Keratinocyte (primary cell): ENCODE results near the gene PRKCZ. TPM values are rescaled to one million over a fixed set of nuclear protein-coding genes. Genes with fewer than 3 reads are reported as not detected.

ENCODE experiments used
- DNase-seq: peaks from one replicate; pipeline ENCODE4 v3.0.0-alpha.2; 2011; ENCODE audit warnings: low read depth, missing footprints, low spot score
- FAIRE-seq: peaks from 2 replicates; lab custom pipeline; 2011; peaks lifted over from hg19 to GRCh38; lab: Jason Lieb, UNC
- H2AFZ ChIP-seq: 2 replicates; pipeline ENCODE4 v1.6.0; 2012; ENCODE audit warnings: low read length, control low read depth, inconsistent platforms; ENCODE audit not compliant: control insufficient read depth
- H3K27ac ChIP-seq: 2 replicates; pipeline ENCODE4 v1.5.1; 2011; ENCODE audit warnings: low read length; ENCODE audit not compliant: control insufficient read depth, insufficient read depth
- H3K27me3 ChIP-seq: 3 replicates; pipeline ENCODE4 v1.6.0; 2011; ENCODE audit warnings: low read length; ENCODE audit not compliant: control insufficient read depth, insufficient read depth; ENCODE audit errors: extremely low read depth
- H3K36me3 ChIP-seq, 2 experiments: 2 replicates in 1 of 2; 3 replicates in 1 of 2; pipeline ENCODE4 v1.5.1; 2011; ENCODE audit warnings: low read length in 2 of 2, mild to moderate bottlenecking in 1 of 2; ENCODE audit not compliant: control insufficient read depth in 2 of 2, insufficient read depth in 2 of 2; ENCODE audit errors: extremely low read depth in 1 of 2
- H3K4me1 ChIP-seq: 3 replicates; pipeline ENCODE4 v1.5.1; 2011; ENCODE audit warnings: low read length; ENCODE audit not compliant: control insufficient read depth, insufficient read depth; ENCODE audit errors: extremely low read depth
- H3K4me2 ChIP-seq: 3 replicates; pipeline ENCODE4 v1.6.0; 2011; ENCODE audit warnings: low read depth, low read length; ENCODE audit not compliant: control insufficient read depth, insufficient read depth; ENCODE audit errors: extremely low read depth
- H3K4me3 ChIP-seq, 3 experiments: fragments of 200-600 bp in 1 of 3; sonication (generic) in 1 of 3; 2 replicates in 2 of 3; 3 replicates in 1 of 3; pipeline ENCODE4 v1.5.1; 2011 to 2016; ENCODE audit warnings: low read length in 3 of 3, mild to moderate bottlenecking in 3 of 3, control low read depth in 2 of 3, inconsistent platforms in 1 of 3, low read depth in 1 of 3, mixed read lengths in 1 of 3, mixed run types in 1 of 3, moderate library complexity in 1 of 3; ENCODE audit not compliant: control insufficient read depth in 2 of 3, insufficient read depth in 2 of 3; ENCODE audit errors: extremely low read depth in 1 of 3
- H3K79me2 ChIP-seq: 2 replicates; pipeline ENCODE4 v1.6.0; 2012; ENCODE audit warnings: low read length; ENCODE audit not compliant: control insufficient read depth, insufficient read depth
- H3K9ac ChIP-seq: 3 replicates; pipeline ENCODE4 v1.6.0; 2011; ENCODE audit warnings: low read length; ENCODE audit not compliant: control insufficient read depth, insufficient read depth; ENCODE audit errors: extremely low read depth
- H3K9me1 ChIP-seq: 3 replicates; pipeline ENCODE4 v1.6.0; 2011; ENCODE audit warnings: low read length; ENCODE audit not compliant: control insufficient read depth, insufficient read depth; ENCODE audit errors: extremely low read depth
- H3K9me3 ChIP-seq: 2 replicates; pipeline ENCODE4 v1.5.1; 2012; ENCODE audit warnings: low read depth, low read length; ENCODE audit not compliant: control insufficient read depth
- H4K20me1 ChIP-seq: 3 replicates; pipeline ENCODE4 v1.6.0; 2011; ENCODE audit warnings: low read length; ENCODE audit not compliant: control insufficient read depth, insufficient read depth; ENCODE audit errors: extremely low read depth
- EZH2 ChIP-seq: IDR thresholded peaks from one replicate; pipeline ENCODE4 v1.6.1; 2012; ENCODE audit warnings: inconsistent platforms, mild to moderate bottlenecking, low read length, moderate library complexity
- dilution Hi-C: fragments of 300-500 bp; cut with MboI; formaldehyde crosslinking; loops from one replicate; pipeline ENCODE4 v1.7.0; 2020; ENCODE audit warnings: low sequenced_read_pairs; ENCODE audit not compliant: extremely low pct_ligation_motif_present
- polyA plus RNA-seq, 5 experiments: library from polyadenylated mRNA; depleted of rRNA in 3 of 5; stranded (reverse) in 3 of 5; stranded (forward) in 1 of 5; unstranded in 1 of 5; fragments of >200 nt; gene quantifications; 1 replicate in 1 of 5; 2 replicates in 3 of 5; 3 replicates in 1 of 5; pipeline versions ENCODE4 v1.2.1 to v1.2.3, GENCODE V29; 2011 to 2012; ENCODE audit warnings: missing spikeins in 2 of 5, low read depth in 1 of 5, low replicate concordance in 1 of 5
- TF ChIP-seq, protein P1 (sequence below), 3 experiments: IDR thresholded peaks in 1 of 3; conservative IDR thresholded peaks in 1 of 3; optimal IDR thresholded peaks in 1 of 3; 2 replicates in 2 of 3; 3 replicates in 1 of 3; pipeline versions ENCODE3 to v1.5.1; 2011; ENCODE audit warnings: low read length in 3 of 3, mild to moderate bottlenecking in 3 of 3, moderate library complexity in 2 of 3, control low read depth in 1 of 3, inconsistent platforms in 1 of 3; ENCODE audit not compliant: insufficient read depth in 2 of 3; ENCODE audit errors: extremely low read depth in 1 of 3

Gene PRKCZ
- polyA plus RNA-seq, 1 donor (not counting 4 experiments of a cell fraction or from before 2014, with no cell fraction given), result 36.3 TPM

DNA sequence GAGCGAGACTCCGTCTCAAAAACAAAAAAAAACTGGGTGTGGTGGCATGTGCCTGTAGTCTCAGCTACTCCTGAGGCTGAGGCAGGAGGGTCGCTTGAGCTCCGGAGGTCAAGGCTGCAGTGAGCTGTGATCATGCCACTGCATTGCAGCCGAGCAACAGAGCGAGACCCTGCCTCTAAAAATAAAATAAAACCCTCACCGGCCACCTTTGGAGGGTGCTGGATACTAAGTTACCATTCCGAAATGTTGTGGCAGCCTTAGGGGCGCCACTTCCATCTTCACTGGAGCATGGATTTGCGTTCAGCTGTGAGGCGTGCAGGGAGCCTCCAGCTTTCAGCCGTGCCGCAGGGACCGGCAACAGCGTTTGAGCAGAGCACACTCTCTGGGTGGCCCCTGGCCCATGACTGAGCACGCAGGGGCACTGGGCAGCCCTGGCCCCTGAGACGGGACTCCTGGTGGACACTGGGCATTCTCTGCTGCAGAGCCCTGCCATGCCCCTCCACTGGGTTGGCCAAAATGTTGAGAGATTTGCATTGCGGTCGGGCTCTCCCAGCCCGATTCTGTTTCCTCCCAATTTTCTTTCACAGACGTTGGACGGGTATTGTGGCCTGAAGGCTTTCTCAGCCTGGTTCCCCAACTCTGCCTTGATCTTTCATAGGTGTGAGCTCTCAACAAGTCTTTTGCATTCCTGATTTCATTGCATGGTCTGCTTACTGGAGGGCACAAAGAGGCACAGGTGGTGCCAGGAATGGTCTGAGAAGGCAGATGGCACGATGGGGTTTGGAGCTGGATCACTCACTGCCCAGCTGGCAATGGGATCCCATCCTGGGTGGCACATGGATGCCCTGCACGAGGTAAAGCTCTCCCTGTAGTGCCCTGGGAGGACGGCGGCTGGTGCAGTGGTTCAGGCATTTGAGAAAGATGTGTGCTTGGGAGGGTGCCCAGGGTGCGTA, 40.8 kb upstream of the PRKCZ start:
- no peaks in the 10 kb centered on the region for H3K79me2 ChIP-seq
- H4K20me1 ChIP-seq, result no peaks in the 10 kb centered on the region
- no peaks in the 10 kb centered on the region for H3K9me3 ChIP-seq
- TF ChIP-seq EZH2, result no peak
- TF ChIP-seq, protein P1, sequence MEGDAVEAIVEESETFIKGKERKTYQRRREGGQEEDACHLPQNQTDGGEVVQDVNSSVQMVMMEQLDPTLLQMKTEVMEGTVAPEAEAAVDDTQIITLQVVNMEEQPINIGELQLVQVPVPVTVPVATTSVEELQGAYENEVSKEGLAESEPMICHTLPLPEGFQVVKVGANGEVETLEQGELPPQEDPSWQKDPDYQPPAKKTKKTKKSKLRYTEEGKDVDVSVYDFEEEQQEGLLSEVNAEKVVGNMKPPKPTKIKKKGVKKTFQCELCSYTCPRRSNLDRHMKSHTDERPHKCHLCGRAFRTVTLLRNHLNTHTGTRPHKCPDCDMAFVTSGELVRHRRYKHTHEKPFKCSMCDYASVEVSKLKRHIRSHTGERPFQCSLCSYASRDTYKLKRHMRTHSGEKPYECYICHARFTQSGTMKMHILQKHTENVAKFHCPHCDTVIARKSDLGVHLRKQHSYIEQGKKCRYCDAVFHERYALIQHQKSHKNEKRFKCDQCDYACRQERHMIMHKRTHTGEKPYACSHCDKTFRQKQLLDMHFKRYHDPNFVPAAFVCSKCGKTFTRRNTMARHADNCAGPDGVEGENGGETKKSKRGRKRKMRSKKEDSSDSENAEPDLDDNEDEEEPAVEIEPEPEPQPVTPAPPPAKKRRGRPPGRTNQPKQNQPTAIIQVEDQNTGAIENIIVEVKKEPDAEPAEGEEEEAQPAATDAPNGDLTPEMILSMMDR (optimal IDR thresholded peaks at IDR 0.05 in 1 of 3, IDR thresholded peaks at IDR 0.05 in 1 of 3, conservative IDR thresholded peaks at IDR 0.05 in 1 of 3; ENCODE audit: extremely low read depth in 1 of 3, insufficient read depth in 2 of 3, low read length in 3 of 3), result no peak
- no peak for FAIRE-seq
- H3K4me2 ChIP-seq, result no peak overlapping the region
- H3K9ac ChIP-seq, result no peak overlapping the region
- H3K9me1 ChIP-seq, result no peaks in the 10 kb centered on the region
- no peak overlapping the region for H3K27ac ChIP-seq
- no peak overlapping the region for H3K4me3 ChIP-seq
- no peaks in the 10 kb centered on the region for H3K4me1 ChIP-seq
- H3K36me3 ChIP-seq, result no peaks in the 10 kb centered on the region
- no peak for DNase-seq
- H2AFZ ChIP-seq, result no peak overlapping the region
- peaks cover 21% of the 10 kb centered on the region for H3K27me3 ChIP-seq
- dilution Hi-C loops, result no loop called here

DNA sequence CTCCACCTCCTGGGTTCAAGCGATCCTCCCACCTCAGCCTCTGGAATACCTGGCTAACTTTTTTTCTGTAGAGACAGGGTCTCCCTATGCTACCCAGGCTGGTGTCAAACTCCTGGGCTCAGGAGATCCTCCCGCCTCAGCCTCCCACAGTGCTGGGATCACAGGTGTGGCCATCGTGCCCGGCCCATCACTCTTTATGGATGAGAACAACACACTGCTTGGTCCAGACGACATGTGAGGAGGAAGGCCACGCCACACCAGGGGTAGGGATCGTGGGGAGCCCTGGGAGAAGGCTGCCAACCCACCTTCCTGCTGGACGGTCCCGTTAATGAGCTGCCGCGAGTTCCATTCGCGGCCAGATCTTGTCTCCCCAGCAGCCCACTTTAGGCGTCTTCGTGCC, 36.0 kb upstream of the PRKCZ start:
- H3K9me1 ChIP-seq, result no peaks in the 10 kb centered on the region
- no peak for TF ChIP-seq EZH2
- TF ChIP-seq, protein P1 (optimal IDR thresholded peaks at IDR 0.05 in 1 of 3, IDR thresholded peaks at IDR 0.05 in 1 of 3, conservative IDR thresholded peaks at IDR 0.05 in 1 of 3; ENCODE audit: extremely low read depth in 1 of 3, insufficient read depth in 2 of 3, low read length in 3 of 3), result no peak
- peaks cover 37% of the 10 kb centered on the region for H3K27me3 ChIP-seq
- no peaks in the 10 kb centered on the region for H3K9me3 ChIP-seq
- peaks cover 3% of the 10 kb centered on the region for H4K20me1 ChIP-seq
- dilution Hi-C loops, result no loop called here
- H2AFZ ChIP-seq, result no peak overlapping the region
- H3K4me1 ChIP-seq, result no peaks in the 10 kb centered on the region
- no peak overlapping the region for H3K27ac ChIP-seq
- DNase-seq (no peak), FAIRE-seq (no peak)
- no peak overlapping the region for H3K4me2 ChIP-seq
- no peaks in the 10 kb centered on the region for H3K36me3 ChIP-seq
- no peak overlapping the region for H3K9ac ChIP-seq
- H3K79me2 ChIP-seq, result no peaks in the 10 kb centered on the region
- no peak overlapping the region for H3K4me3 ChIP-seq
